Gastroesophageal sphincter (tissue), 3 donors: ENCODE data around the gene APOL1.

Experiments
- CTCF ChIP-seq, 4 experiments: fragments of 200-600 bp in 2 of 4; fragments of 450-650 bp in 2 of 4; sonication (generic) in 1 of 4; IDR thresholded peaks; one replicate each; pipeline ENCODE4 v1.5.1; 2017 to 2019; ENCODE audit warnings: antibody characterized with exemption in 4 of 4, mild to moderate bottlenecking in 2 of 4, moderate library complexity in 2 of 4
- POLR2A ChIP-seq, 2 donors: fragments of 450-650 bp; IDR thresholded peaks; one replicate each; pipeline ENCODE4 v1.6.1; 2017; ENCODE audit warnings: antibody characterized with exemption in 2 of 2, mild to moderate bottlenecking in 2 of 2, moderate library complexity in 1 of 2

- TF ChIP-seq CTCF (IDR thresholded peaks at IDR 0.05) (no peak), POLR2A (IDR thresholded peaks at IDR 0.05) (no peak)
Measured at GRCh38 chr22:36204001-36204631, 48.8 kb upstream of the APOL1 start.
